H1 (cell line): ENCODE measurements around the gene NUP210. TPM values are rescaled to one million over a fixed set of nuclear protein-coding genes. Genes with fewer than 3 reads are reported as not detected.
A peak's percentile ranks its signal among the peaks of the same experiment; 100 is the strongest.

Source experiments
- CTCF ChIA-PET: fragments of 300-600 bp; sonication (Branson Sonifier 250); formaldehyde crosslinking; loops from one replicate; lab custom pipeline; 2021; ENCODE audit not compliant: partially characterized antibody; lab: Charles Lee
- POLR2A ChIA-PET: fragments of 300-600 bp; sonication (Branson Sonifier 250); formaldehyde crosslinking; loops from one replicate; lab custom pipeline; 2021; ENCODE audit warnings: inconsistent platforms; ENCODE audit not compliant: partially characterized antibody; lab: Charles Lee
- DNase-seq, 2 experiments: peaks; one replicate each; pipeline versions ENCODE4 v3.0.0 to v3.0.0-alpha.2; 2010 to 2022; ENCODE audit warnings: low spot score in 2 of 2, low read depth in 1 of 2, mixed read lengths in 1 of 2
- FAIRE-seq: peaks from 2 replicates; lab custom pipeline; 2011; peaks lifted over from hg19 to GRCh38; lab: Jason Lieb, UNC
- H2AFZ ChIP-seq: 2 replicates; pipeline ENCODE4 v1.8.1; 2012; ENCODE audit warnings: low read length, inconsistent platforms
- H2AK5ac ChIP-seq: 2 replicates; pipeline ENCODE4 v1.6.1; 2013; ENCODE audit warnings: low read depth, low read length
- H2BK120ac ChIP-seq: replicated peaks from 2 replicates; pipeline ENCODE3; 2013; ENCODE audit warnings: low read depth, low read length, inconsistent platforms
- H2BK12ac ChIP-seq: 2 replicates; pipeline ENCODE4 v1.6.1; 2013; ENCODE audit warnings: low read depth, low read length
- H2BK15ac ChIP-seq: 2 replicates; pipeline ENCODE4 v1.6.1; 2013; ENCODE audit warnings: low read length
- H2BK20ac ChIP-seq: 2 replicates; pipeline ENCODE4 v1.6.1; 2013; ENCODE audit warnings: low read length
- H2BK5ac ChIP-seq: 2 replicates; pipeline ENCODE4 v1.6.1; 2013; ENCODE audit warnings: low read depth, low read length
- H3K14ac ChIP-seq: 2 replicates; pipeline ENCODE4 v1.6.1; 2013; ENCODE audit warnings: inconsistent platforms; ENCODE audit not compliant: insufficient read length
- H3K18ac ChIP-seq: 2 replicates; pipeline ENCODE4 v1.6.1; 2013; ENCODE audit warnings: low read length; ENCODE audit errors: extremely low read depth
- H3K23ac ChIP-seq: 2 replicates; pipeline ENCODE4 v1.6.1; 2013; ENCODE audit warnings: inconsistent platforms; ENCODE audit not compliant: insufficient read length
- H3K23me2 ChIP-seq: 2 replicates; pipeline ENCODE4 v1.6.1; 2013; ENCODE audit warnings: low read depth, low read length
- H3K27ac ChIP-seq: 2 replicates; pipeline ENCODE4 v1.6.1; 2011; ENCODE audit warnings: low read depth, low read length, inconsistent platforms
- H3K27me3 ChIP-seq, 4 experiments: replicated peaks in 1 of 4; 1 replicate in 1 of 4; 2 replicates in 3 of 4; pipeline versions ENCODE4 v1.6.1 to v1.8.1; 2011 to 2013; ENCODE audit warnings: low read length in 3 of 4, mild to moderate bottlenecking in 3 of 4, inconsistent platforms in 2 of 4, mixed read lengths in 2 of 4, moderate library complexity in 1 of 4; ENCODE audit not compliant: control insufficient read depth in 3 of 4, insufficient read depth in 3 of 4; ENCODE audit errors: extremely low read depth in 1 of 4
- H3K36me3 ChIP-seq, 4 experiments: 2 replicates each; pipeline versions ENCODE4 v1.6.1 to v1.8.1; 2011 to 2013; ENCODE audit warnings: mild to moderate bottlenecking in 4 of 4, low read length in 3 of 4, moderate library complexity in 2 of 4, control low read depth in 1 of 4, inconsistent platforms in 1 of 4; ENCODE audit not compliant: insufficient read depth in 4 of 4, control insufficient read depth in 2 of 4
- H3K4ac ChIP-seq: replicated peaks from 2 replicates; pipeline ENCODE3; 2013; ENCODE audit warnings: low read length, low read depth, mixed read lengths, inconsistent platforms; ENCODE audit not compliant: insufficient read length
- H3K4me1 ChIP-seq, 4 experiments: replicated peaks in 1 of 4; 1 replicate in 1 of 4; 2 replicates in 3 of 4; pipeline versions ENCODE4 v1.6.1 to v1.8.1; 2011 to 2013; ENCODE audit warnings: low read length in 3 of 4, inconsistent platforms in 2 of 4, mixed read lengths in 1 of 4; ENCODE audit not compliant: insufficient read depth in 4 of 4, control insufficient read depth in 3 of 4
- H3K4me2 ChIP-seq, 2 experiments: 2 replicates each; pipeline versions ENCODE4 v1.6.1 to v1.8.1; 2011 to 2013; ENCODE audit warnings: low read depth in 2 of 2, low read length in 2 of 2, control low read depth in 1 of 2, inconsistent platforms in 1 of 2, mild to moderate bottlenecking in 1 of 2; ENCODE audit not compliant: insufficient read depth in 1 of 2
- H3K4me3 ChIP-seq, 4 experiments: fragments of 200-600, 300-600 bp in 1 of 4; sonication (generic), shearing (Covaris generic), sonication (Bioruptor Twin) in 1 of 4; 2 replicates each; pipeline versions ENCODE4 v1.5.1 to v1.8.1; 2011 to 2016; ENCODE audit warnings: low read length in 4 of 4, low read depth in 3 of 4, control low read depth in 2 of 4, inconsistent platforms in 2 of 4, mild to moderate bottlenecking in 2 of 4, mixed read lengths in 1 of 4, moderate library complexity in 1 of 4; ENCODE audit not compliant: insufficient read depth in 2 of 4; ENCODE audit errors: extremely low read depth in 1 of 4
- H3K56ac ChIP-seq: replicated peaks from 2 replicates; pipeline ENCODE3; 2013; ENCODE audit warnings: low read depth, mild to moderate bottlenecking, mixed read lengths, low read length, inconsistent platforms; ENCODE audit not compliant: insufficient read length
- H3K79me1 ChIP-seq: 2 replicates; pipeline ENCODE4 v1.6.1; 2013; ENCODE audit warnings: low read depth, low read length, control low read depth
- H3K79me2 ChIP-seq, 2 experiments: 2 replicates each; pipeline versions ENCODE4 v1.6.1 to v1.8.1; 2012 to 2013; ENCODE audit warnings: low read length in 2 of 2, mild to moderate bottlenecking in 2 of 2, inconsistent platforms in 1 of 2; ENCODE audit not compliant: insufficient read depth in 2 of 2, control insufficient read depth in 1 of 2
- H3K9ac ChIP-seq, 4 experiments: replicated peaks in 1 of 4; 1 replicate in 1 of 4; 2 replicates in 3 of 4; pipeline versions ENCODE4 v1.6.1 to v1.8.1; 2011 to 2013; ENCODE audit warnings: low read depth in 3 of 4, low read length in 3 of 4, control low read depth in 2 of 4, mild to moderate bottlenecking in 2 of 4, moderate library complexity in 2 of 4, inconsistent platforms in 1 of 4; ENCODE audit errors: extremely low read depth in 1 of 4
- H3K9me3 ChIP-seq, 2 experiments: 2 replicates each; pipeline versions ENCODE4 v1.6.1 to v1.8.1; 2012 to 2013; ENCODE audit warnings: mild to moderate bottlenecking in 2 of 2, moderate library complexity in 2 of 2, control low read depth in 1 of 2, inconsistent platforms in 1 of 2, low read depth in 1 of 2, low read length in 1 of 2, mixed read lengths in 1 of 2; ENCODE audit not compliant: insufficient read depth in 2 of 2
- H4K20me1 ChIP-seq, 2 experiments: replicated peaks in 1 of 2; 2 replicates each; pipeline versions ENCODE3 to v1.8.1; 2011 to 2013; ENCODE audit warnings: inconsistent platforms in 2 of 2, low read length in 2 of 2, mild to moderate bottlenecking in 1 of 2; ENCODE audit not compliant: insufficient read depth in 2 of 2, control insufficient read depth in 1 of 2
- H4K5ac ChIP-seq: 2 replicates; pipeline ENCODE4 v1.6.1; 2013; ENCODE audit warnings: low read length, low read depth, mixed read lengths, inconsistent platforms; ENCODE audit not compliant: insufficient read length
- H4K8ac ChIP-seq: 2 replicates; pipeline ENCODE4 v1.8.0; 2013; ENCODE audit warnings: mild to moderate bottlenecking, moderate library complexity, low read length, inconsistent platforms; ENCODE audit not compliant: insufficient read depth; ENCODE audit errors: extremely low read depth
- H4K91ac ChIP-seq: replicated peaks from 2 replicates; pipeline ENCODE3; 2013; ENCODE audit warnings: low read length, mixed read lengths, inconsistent platforms; ENCODE audit not compliant: insufficient read length
- NRF1 ChIP-seq: IDR thresholded peaks from 2 replicates; pipeline ENCODE4 v1.6.1; 2011; ENCODE audit warnings: mild to moderate bottlenecking, low read depth, low read length, improper control_type of control experiment
- POLR2AphosphoS5 ChIP-seq: IDR thresholded peaks from 2 replicates; pipeline ENCODE4 v1.6.1; 2011; ENCODE audit warnings: low read depth, low read length
- SP2 ChIP-seq: IDR thresholded peaks from 2 replicates; pipeline ENCODE4 v1.6.1; 2012; ENCODE audit warnings: mild to moderate bottlenecking, low read length, inconsistent platforms
- SRF ChIP-seq: IDR thresholded peaks from 2 replicates; pipeline ENCODE4 v1.6.1; 2011; ENCODE audit warnings: mild to moderate bottlenecking, low read depth, low read length, moderate library complexity
- SUZ12 ChIP-seq: fragments of 200-600 bp; sonication (generic); IDR thresholded peaks from 2 replicates; pipeline ENCODE4 v1.6.1; 2012; ENCODE audit warnings: mild to moderate bottlenecking, inconsistent platforms, low read length, moderate library complexity, mixed read lengths
- ZNF274 ChIP-seq: IDR thresholded peaks from 2 replicates; pipeline ENCODE4 v1.7.0; 2012; ENCODE audit warnings: low read length, borderline replicate concordance; ENCODE audit errors: extremely low read depth
- WGBS, 2 experiments: shearing (Covaris generic) in 1 of 2; methylation state at CpG; one replicate each; pipeline versions ENCODE4 v1.1.6 to v1.1.7; 2013 to 2015; ENCODE audit warnings: low lambda C conversion rate in 2 of 2, mixed read lengths in 2 of 2, inconsistent platforms in 1 of 2, low coverage in 1 of 2, missing lambda C conversion rate in 1 of 2; ENCODE audit not compliant: insufficient replicate concordance in 2 of 2, insufficient coverage in 1 of 2, insufficient read length in 1 of 2; ENCODE audit errors: extremely low coverage in 1 of 2, missing lambda C conversion rate in 1 of 2; 5-methylcytosine and 5-hydroxymethylcytosine counted together
- polyA plus RNA-seq, 7 experiments: library from polyadenylated mRNA; depleted of rRNA in 3 of 7; stranded (reverse) in 5 of 7; unstranded in 2 of 7; fragments of >200 nt in 5 of 7; fragments of 200-250 nt in 2 of 7; gene quantifications; 1 replicate in 5 of 7; 2 replicates in 1 of 7; 4 replicates in 1 of 7; pipeline versions ENCODE4 v1.2.1 to v1.2.3, GENCODE V29; 2011 to 2013; ENCODE audit warnings: missing spikeins in 2 of 7, mixed read lengths in 2 of 7
- total RNA-seq: library from RNA; stranded (reverse); fragmentation: NEBNext Ultra II Directional; extraction: Animal tissue kit (Norgen Biotek cat#: 25700); gene quantifications from 2 replicates; pipeline ENCODE4 v1.2.1, GENCODE V29; 2021

NUP210 gene
- total and polyA plus RNA-seq, 2 of the 8 experiments (the other 6 are each of a cell fraction or from before 2014, with no cell fraction given), result 51.0 to 53.7 TPM

GRCh38 chr3:13345772-13346171 is 74.3 kb downstream of the NUP210 start:
- Histone ChIP-seq H3K79me2 (no peaks in the 10 kb centered on the region), H3K27ac (no peak overlapping the region), H4K91ac (peak overlapping the region; percentile 36), H3K79me1 (no peaks in the 10 kb centered on the region; the same call in 1 of the 2 replicates), H3K14ac (no peak overlapping the region), H3K18ac (peak overlapping the region; percentile 75; the same call in 1 of the 2 replicates), H3K9ac (no peak overlapping the region), H3K4me2 (peak overlapping the region in 1 of 2 experiments; percentile 5; a peak in 2 of 4 replicates), H3K4me1 (peaks cover 25 to 53% (median 36%) of the 10 kb centered on the region in 4 experiments)
- CTCF ChIA-PET, result interaction anchor here (0.7 to 12.6 kb wide), 30 partner anchors 9 to 319 kb away, joined by 3 to 99 read pairs (median 5); no protein-coding TSS in a partner anchor
- TF ChIP-seq SUZ12 (no peak), SP2 (no peak), POLR2AphosphoS5 (no peak), SRF (no peak), NRF1 (no peak), ZNF274 (no peak)
- TF ChIP-seq, all 59 proteins: peak for 0
- Histone ChIP-seq H3K56ac (no peak overlapping the region), H3K4ac (peak overlapping the region; percentile 80), H4K5ac (no peak overlapping the region), H2BK5ac (peak overlapping the region; percentile 95; the same call in 1 of the 2 replicates), H3K36me3 (peaks cover 0 to 7% (median 4%) of the 10 kb centered on the region in 4 experiments; a peak in 4 of 8 replicates), H3K23ac (no peak overlapping the region), H4K8ac (no peak overlapping the region), H3K23me2 (no peaks in the 10 kb centered on the region), H2BK120ac (no peak overlapping the region), H3K4me3 (no peak overlapping the region), H2AK5ac (peak overlapping the region; percentile 97), H2BK15ac (0 out of 2 replicates have a peak overlapping the region, but pooled peaks have one; percentile 84), H3K27me3 (no peaks in the 10 kb centered on the region), H3K9me3 (no peaks in the 10 kb centered on the region), H2BK12ac (peak overlapping the region; percentile 97; the same call in 1 of the 2 replicates), H2BK20ac (peak overlapping the region; percentile 51; the same call in 1 of the 2 replicates), H2AFZ (no peak overlapping the region), H4K20me1 (no peaks in the 10 kb centered on the region)
- DNase-seq (no peak), FAIRE-seq (no peak)
- POLR2A ChIA-PET, result interaction anchor here (0.8 to 1.8 kb wide), 3 partner anchors 9 to 23 kb away, joined by 3 to 5 read pairs (median 3); no protein-coding TSS in a partner anchor
- WGBS, 2 experiments, result 88% methylated on average over 6 of the region's 6 CpGs; no CpG with 5 or more reads in 1 of the 2 experiments
